ENCODE results near the gene DVL1. TPM values are rescaled to one million over a fixed set of nuclear protein-coding genes. Genes with fewer than 3 reads are reported as not detected.

Gene DVL1
- total and polyA plus RNA-seq, 12 donors = 64.7 to 153 (median 79.7) TPM

- peaks cover 18 to 100% (median 89%) of the 10 kb centered on the region in 9 donors for H3K36me3 ChIP-seq
- WGBS, 2 donors = 67 to 76% methylated on average over 12 of the region's 12 CpGs
- intact Hi-C loops (cut with DNase I) = no loop called here
These were observed 42.0 kb upstream of the DVL1 start for GRCh38 chr1:1391225-1391624.

GRCh38 chr1:1390675-1391074 is 41.5 kb upstream of the DVL1 start:
- TF ChIP-seq, protein P1, sequence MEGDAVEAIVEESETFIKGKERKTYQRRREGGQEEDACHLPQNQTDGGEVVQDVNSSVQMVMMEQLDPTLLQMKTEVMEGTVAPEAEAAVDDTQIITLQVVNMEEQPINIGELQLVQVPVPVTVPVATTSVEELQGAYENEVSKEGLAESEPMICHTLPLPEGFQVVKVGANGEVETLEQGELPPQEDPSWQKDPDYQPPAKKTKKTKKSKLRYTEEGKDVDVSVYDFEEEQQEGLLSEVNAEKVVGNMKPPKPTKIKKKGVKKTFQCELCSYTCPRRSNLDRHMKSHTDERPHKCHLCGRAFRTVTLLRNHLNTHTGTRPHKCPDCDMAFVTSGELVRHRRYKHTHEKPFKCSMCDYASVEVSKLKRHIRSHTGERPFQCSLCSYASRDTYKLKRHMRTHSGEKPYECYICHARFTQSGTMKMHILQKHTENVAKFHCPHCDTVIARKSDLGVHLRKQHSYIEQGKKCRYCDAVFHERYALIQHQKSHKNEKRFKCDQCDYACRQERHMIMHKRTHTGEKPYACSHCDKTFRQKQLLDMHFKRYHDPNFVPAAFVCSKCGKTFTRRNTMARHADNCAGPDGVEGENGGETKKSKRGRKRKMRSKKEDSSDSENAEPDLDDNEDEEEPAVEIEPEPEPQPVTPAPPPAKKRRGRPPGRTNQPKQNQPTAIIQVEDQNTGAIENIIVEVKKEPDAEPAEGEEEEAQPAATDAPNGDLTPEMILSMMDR (IDR thresholded peaks at IDR 0.05) = no peak
- peak in 1 of 8 donors; percentile 27 for ATAC-seq
- WGBS, 2 donors = 69 to 78% methylated on average over 12 of the region's 12 CpGs
- intact Hi-C loops (cut with DNase I) = no loop called here
- Histone ChIP-seq H3K36me3 (peaks cover 22 to 100% (median 91%) of the 10 kb centered on the region in 9 donors), H3K27me3 (no peaks in the 10 kb centered on the region), H3K4me3 (no peak overlapping the region), H3K4me1 (peaks cover 0 to 41% (median 16%) of the 10 kb centered on the region in 9 donors), H3K9me3 (no peaks in the 10 kb centered on the region), H3K27ac (peak overlapping the region in 2 of 10 donors; percentile 37 to 41)
- DNase-seq = no peak

More at GRCh38 chr1:1391225-1391624, 42.0 kb upstream of the DVL1 start:
- Histone ChIP-seq H3K27ac (peak overlapping the region in 2 of 10 donors; percentile 12 to 41), H3K27me3 (no peaks in the 10 kb centered on the region), H3K4me3 (no peak overlapping the region), H3K9me3 (no peaks in the 10 kb centered on the region), H3K4me1 (peaks cover 0 to 46% (median 19%) of the 10 kb centered on the region in 9 donors)
- DNase-seq (no peak), ATAC-seq (no peak)
- TF ChIP-seq, protein P1 (IDR thresholded peaks at IDR 0.05) = no peak

- DNase-seq = no peak
- H3K4me3 ChIP-seq = no peak overlapping the region
These were observed 38.9 kb upstream of the DVL1 start for GRCh38 chr1:1388078-1388472.

DNA sequence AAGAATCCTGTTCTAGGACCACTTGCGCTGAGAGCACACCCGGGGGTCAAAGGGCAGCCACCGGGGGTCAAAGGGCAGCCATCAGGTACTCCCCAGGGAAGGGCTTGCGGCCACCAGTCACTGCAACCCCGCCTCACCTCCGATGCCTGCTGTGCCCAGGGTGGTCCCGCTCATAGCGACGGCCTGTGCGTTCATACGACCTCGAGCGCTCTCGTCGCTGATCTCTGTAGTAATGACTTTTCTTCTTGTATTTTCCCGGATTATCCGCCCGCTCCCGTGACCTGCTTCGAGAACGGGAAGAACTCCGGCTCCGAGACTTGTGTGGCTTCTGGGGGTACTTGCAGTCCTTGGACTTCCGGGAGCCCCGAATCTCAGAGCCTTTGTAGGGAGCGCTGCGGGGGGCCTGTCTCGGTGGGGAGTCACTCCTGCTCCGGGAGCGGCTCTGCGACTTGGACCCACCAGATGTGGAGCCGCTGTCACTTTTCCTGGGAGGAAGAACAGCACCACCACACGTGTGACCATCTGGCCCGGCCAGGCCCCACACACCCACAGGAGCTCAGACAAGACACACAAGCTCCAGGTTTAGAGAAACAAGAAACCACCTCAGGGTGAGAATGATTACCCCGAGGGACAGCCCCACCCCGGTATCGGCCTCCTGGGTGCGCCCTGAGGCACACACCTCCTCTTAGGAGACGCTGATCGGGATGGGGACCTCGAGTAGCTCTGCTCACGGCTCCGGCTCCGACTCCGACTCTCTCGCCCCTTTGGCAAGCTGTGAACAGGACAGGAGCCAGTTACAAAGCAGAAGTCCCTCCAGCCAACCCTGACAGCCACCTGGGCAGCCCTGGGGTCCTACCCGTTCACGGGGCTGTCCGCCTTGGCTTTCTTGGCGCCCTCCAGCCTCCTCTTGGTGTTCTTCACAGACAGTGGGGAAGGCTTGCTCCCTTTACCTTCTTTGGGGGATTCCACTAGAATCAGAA is 38.2 kb upstream of the DVL1 start:
- Histone ChIP-seq H3K36me3 (peaks cover 14 to 86% (median 70%) of the 10 kb centered on the region in 9 donors), H3K27me3 (no peaks in the 10 kb centered on the region), H3K27ac (no peak overlapping the region), H3K4me1 (peaks cover 0 to 18% (median 9%) of the 10 kb centered on the region in 9 donors), H3K9me3 (no peaks in the 10 kb centered on the region), H3K4me3 (no peak overlapping the region)
- 95 to 97% methylated on average over 50 of the region's 50 CpGs for WGBS, 2 donors
- ATAC-seq (peak in 1 of 8 donors; percentile 20), DNase-seq (no peak)
- TF ChIP-seq, protein P1 (IDR thresholded peaks at IDR 0.05) = no peak
- intact Hi-C loops (cut with DNase I) = no loop called here

More at GRCh38 chr1:1388078-1388472, 38.9 kb upstream of the DVL1 start:
- Histone ChIP-seq H3K36me3 (peaks cover 20 to 93% (median 77%) of the 10 kb centered on the region in 9 donors), H3K27ac (no peak overlapping the region), H3K27me3 (no peaks in the 10 kb centered on the region), H3K4me1 (peaks cover 0 to 20% (median 9%) of the 10 kb centered on the region in 9 donors), H3K9me3 (no peaks in the 10 kb centered on the region)
- intact Hi-C loops (cut with DNase I) = no loop called here
- 96 to 97% methylated on average over 16 of the region's 16 CpGs for WGBS, 2 donors
- no peak for ATAC-seq
- TF ChIP-seq, protein P1 (IDR thresholded peaks at IDR 0.05) = no peak
